ENCODE data around the gene GNB4.

- TF ChIP-seq, protein P1, sequence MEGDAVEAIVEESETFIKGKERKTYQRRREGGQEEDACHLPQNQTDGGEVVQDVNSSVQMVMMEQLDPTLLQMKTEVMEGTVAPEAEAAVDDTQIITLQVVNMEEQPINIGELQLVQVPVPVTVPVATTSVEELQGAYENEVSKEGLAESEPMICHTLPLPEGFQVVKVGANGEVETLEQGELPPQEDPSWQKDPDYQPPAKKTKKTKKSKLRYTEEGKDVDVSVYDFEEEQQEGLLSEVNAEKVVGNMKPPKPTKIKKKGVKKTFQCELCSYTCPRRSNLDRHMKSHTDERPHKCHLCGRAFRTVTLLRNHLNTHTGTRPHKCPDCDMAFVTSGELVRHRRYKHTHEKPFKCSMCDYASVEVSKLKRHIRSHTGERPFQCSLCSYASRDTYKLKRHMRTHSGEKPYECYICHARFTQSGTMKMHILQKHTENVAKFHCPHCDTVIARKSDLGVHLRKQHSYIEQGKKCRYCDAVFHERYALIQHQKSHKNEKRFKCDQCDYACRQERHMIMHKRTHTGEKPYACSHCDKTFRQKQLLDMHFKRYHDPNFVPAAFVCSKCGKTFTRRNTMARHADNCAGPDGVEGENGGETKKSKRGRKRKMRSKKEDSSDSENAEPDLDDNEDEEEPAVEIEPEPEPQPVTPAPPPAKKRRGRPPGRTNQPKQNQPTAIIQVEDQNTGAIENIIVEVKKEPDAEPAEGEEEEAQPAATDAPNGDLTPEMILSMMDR (IDR thresholded peaks at IDR 0.05 in 2 of 3, conservative IDR thresholded peaks at IDR 0.05 in 1 of 3; ENCODE audit: insufficient read depth in 2 of 3, low read depth in 1 of 3, low read length in 3 of 3), result no peak
- TF ChIP-seq EZH2 (IDR thresholded peaks at IDR 0.05; ENCODE audit: borderline replicate concordance, low read depth, low read length) (no peak), POLR2AphosphoS5 (IDR thresholded peaks at IDR 0.05; ENCODE audit: control insufficient read depth, insufficient read depth, low read depth, low read length) (no peak), RAD51 (IDR thresholded peaks at IDR 0.05; ENCODE audit: borderline replicate concordance, low read depth) (no peak), POLR2AphosphoS2 (IDR thresholded peaks at IDR 0.05; ENCODE audit: low read length) (no peak), RERE (CRISPR knock-in tag; IDR thresholded peaks at IDR 0.05; ENCODE audit: borderline replicate concordance) (no peak), SIN3A (IDR thresholded peaks at IDR 0.05; ENCODE audit: borderline replicate concordance in 2 of 2, control insufficient read depth in 1 of 2, low read depth in 2 of 2, low read length in 2 of 2) (no peak), ZNF146 (CRISPR knock-in tag; IDR thresholded peaks at IDR 0.05; ENCODE audit: unreplicated experiment) (no peak), BACH1 (tag; IDR thresholded peaks at IDR 0.05) (no peak)
- TF ChIP-seq, protein P2, sequence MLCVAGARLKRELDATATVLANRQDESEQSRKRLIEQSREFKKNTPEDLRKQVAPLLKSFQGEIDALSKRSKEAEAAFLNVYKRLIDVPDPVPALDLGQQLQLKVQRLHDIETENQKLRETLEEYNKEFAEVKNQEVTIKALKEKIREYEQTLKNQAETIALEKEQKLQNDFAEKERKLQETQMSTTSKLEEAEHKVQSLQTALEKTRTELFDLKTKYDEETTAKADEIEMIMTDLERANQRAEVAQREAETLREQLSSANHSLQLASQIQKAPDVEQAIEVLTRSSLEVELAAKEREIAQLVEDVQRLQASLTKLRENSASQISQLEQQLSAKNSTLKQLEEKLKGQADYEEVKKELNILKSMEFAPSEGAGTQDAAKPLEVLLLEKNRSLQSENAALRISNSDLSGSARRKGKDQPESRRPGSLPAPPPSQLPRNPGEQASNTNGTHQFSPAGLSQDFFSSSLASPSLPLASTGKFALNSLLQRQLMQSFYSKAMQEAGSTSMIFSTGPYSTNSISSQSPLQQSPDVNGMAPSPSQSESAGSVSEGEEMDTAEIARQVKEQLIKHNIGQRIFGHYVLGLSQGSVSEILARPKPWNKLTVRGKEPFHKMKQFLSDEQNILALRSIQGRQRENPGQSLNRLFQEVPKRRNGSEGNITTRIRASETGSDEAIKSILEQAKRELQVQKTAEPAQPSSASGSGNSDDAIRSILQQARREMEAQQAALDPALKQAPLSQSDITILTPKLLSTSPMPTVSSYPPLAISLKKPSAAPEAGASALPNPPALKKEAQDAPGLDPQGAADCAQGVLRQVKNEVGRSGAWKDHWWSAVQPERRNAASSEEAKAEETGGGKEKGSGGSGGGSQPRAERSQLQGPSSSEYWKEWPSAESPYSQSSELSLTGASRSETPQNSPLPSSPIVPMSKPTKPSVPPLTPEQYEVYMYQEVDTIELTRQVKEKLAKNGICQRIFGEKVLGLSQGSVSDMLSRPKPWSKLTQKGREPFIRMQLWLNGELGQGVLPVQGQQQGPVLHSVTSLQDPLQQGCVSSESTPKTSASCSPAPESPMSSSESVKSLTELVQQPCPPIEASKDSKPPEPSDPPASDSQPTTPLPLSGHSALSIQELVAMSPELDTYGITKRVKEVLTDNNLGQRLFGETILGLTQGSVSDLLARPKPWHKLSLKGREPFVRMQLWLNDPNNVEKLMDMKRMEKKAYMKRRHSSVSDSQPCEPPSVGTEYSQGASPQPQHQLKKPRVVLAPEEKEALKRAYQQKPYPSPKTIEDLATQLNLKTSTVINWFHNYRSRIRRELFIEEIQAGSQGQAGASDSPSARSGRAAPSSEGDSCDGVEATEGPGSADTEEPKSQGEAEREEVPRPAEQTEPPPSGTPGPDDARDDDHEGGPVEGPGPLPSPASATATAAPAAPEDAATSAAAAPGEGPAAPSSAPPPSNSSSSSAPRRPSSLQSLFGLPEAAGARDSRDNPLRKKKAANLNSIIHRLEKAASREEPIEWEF (CRISPR knock-in tag; IDR thresholded peaks at IDR 0.05), result no peak
- TF ChIP-seq, protein P3, sequence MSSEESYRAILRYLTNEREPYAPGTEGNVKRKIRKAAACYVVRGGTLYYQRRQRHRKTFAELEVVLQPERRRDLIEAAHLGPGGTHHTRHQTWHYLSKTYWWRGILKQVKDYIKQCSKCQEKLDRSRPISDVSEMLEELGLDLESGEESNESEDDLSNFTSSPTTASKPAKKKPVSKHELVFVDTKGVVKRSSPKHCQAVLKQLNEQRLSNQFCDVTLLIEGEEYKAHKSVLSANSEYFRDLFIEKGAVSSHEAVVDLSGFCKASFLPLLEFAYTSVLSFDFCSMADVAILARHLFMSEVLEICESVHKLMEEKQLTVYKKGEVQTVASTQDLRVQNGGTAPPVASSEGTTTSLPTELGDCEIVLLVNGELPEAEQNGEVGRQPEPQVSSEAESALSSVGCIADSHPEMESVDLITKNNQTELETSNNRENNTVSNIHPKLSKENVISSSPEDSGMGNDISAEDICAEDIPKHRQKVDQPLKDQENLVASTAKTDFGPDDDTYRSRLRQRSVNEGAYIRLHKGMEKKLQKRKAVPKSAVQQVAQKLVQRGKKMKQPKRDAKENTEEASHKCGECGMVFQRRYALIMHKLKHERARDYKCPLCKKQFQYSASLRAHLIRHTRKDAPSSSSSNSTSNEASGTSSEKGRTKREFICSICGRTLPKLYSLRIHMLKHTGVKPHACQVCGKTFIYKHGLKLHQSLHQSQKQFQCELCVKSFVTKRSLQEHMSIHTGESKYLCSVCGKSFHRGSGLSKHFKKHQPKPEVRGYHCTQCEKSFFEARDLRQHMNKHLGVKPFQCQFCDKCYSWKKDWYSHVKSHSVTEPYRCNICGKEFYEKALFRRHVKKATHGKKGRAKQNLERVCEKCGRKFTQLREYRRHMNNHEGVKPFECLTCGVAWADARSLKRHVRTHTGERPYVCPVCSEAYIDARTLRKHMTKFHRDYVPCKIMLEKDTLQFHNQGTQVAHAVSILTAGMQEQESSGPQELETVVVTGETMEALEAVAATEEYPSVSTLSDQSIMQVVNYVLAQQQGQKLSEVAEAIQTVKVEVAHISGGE (CRISPR knock-in tag; IDR thresholded peaks at IDR 0.05), result no peak
- TF ChIP-seq, protein P4, sequence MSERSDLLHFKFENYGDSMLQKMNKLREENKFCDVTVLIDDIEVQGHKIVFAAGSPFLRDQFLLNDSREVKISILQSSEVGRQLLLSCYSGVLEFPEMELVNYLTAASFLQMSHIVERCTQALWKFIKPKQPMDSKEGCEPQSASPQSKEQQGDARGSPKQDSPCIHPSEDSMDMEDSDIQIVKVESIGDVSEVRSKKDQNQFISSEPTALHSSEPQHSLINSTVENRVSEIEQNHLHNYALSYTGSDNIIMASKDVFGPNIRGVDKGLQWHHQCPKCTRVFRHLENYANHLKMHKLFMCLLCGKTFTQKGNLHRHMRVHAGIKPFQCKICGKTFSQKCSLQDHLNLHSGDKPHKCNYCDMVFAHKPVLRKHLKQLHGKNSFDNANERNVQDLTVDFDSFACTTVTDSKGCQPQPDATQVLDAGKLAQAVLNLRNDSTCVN (CRISPR knock-in tag; IDR thresholded peaks at IDR 0.05), result no peak
These were observed 2.7 kb upstream of the GNB4 start for GRCh38 chr3:179453967-179454366.

Measured in K562 (cell line).